Mucosa of descending colon (tissue), 3 donors: ENCODE data around the gene FUOM. TPM values are rescaled to one million over a fixed set of nuclear protein-coding genes. Genes with fewer than 3 reads are reported as not detected.

Experiments
- ATAC-seq: fragments of 200-7000 bp; cut with Tn5 transposase; one replicate; pipeline ENCODE4 v1.9.1; 2020; ENCODE audit warnings: mild to moderate bottlenecking, moderate library complexity
- DNase-seq, 3 donors: peaks; one replicate each; pipeline ENCODE4 v3.0.0-alpha.2; 2020
- H3K36me3 ChIP-seq: fragments of 200-600 bp; one replicate; pipeline ENCODE4 v1.8.0; 2021; ENCODE audit warnings: low read depth, mild to moderate bottlenecking
- H3K4me1 ChIP-seq: fragments of 200-600 bp; one replicate; pipeline ENCODE4 v1.8.0; 2021; ENCODE audit warnings: low read depth, mild to moderate bottlenecking
- H3K4me3 ChIP-seq: fragments of 200-600 bp; one replicate; pipeline ENCODE4 v1.8.0; 2021; ENCODE audit warnings: mild to moderate bottlenecking
- H3K9me3 ChIP-seq: fragments of 200-600 bp; one replicate; pipeline ENCODE4 v1.8.0; 2021; ENCODE audit warnings: mild to moderate bottlenecking
- intact Hi-C, 2 donors: fragments of 100-400 bp; cut with DNase I in 1 of 2; cut with micrococcal nuclease in 1 of 2; formaldehyde crosslinking; loops; one replicate each; pipeline versions ENCODE4 v1.11.0 to v1.11.1; 2022; cut with DNase I, micrococcal nuclease
- total RNA-seq, 3 donors: library from RNA; stranded (reverse); fragmentation: NEBNext Ultra II Directional in 2 of 3; extraction: Animal tissue kit (Norgen Biotek cat#: 25700) in 2 of 3; gene quantifications; one replicate each; pipeline versions ENCODE4 v1.2.1 to v1.2.4, GENCODE V29; 2021 to 2023
- TF ChIP-seq, protein P1 (sequence below): fragments of 200-600 bp; IDR thresholded peaks from one replicate; pipeline ENCODE4 v1.8.0; 2022; ENCODE audit warnings: antibody characterized with exemption, mild to moderate bottlenecking
- donor health status: DM: no; HTN: no; CAD: no; lungs with moderate emphysema.
- donor health status: DM: no; HTN: no; CAD: no.
- donor health status: DM: no; HTN: yes; CAD: no.

The FUOM gene
- total RNA-seq, 3 donors from 2014 or later: 13.5 to 22.2 (median 18.8) TPM

- peak; percentile 8 for ATAC-seq
- peak in 1 of 3 donors; percentile 43 for DNase-seq
- intact Hi-C loops: no loop called here
- H3K4me3 ChIP-seq: no peak overlapping the region
- H3K9me3 ChIP-seq: no peaks in the 10 kb centered on the region
- TF ChIP-seq, protein P1, sequence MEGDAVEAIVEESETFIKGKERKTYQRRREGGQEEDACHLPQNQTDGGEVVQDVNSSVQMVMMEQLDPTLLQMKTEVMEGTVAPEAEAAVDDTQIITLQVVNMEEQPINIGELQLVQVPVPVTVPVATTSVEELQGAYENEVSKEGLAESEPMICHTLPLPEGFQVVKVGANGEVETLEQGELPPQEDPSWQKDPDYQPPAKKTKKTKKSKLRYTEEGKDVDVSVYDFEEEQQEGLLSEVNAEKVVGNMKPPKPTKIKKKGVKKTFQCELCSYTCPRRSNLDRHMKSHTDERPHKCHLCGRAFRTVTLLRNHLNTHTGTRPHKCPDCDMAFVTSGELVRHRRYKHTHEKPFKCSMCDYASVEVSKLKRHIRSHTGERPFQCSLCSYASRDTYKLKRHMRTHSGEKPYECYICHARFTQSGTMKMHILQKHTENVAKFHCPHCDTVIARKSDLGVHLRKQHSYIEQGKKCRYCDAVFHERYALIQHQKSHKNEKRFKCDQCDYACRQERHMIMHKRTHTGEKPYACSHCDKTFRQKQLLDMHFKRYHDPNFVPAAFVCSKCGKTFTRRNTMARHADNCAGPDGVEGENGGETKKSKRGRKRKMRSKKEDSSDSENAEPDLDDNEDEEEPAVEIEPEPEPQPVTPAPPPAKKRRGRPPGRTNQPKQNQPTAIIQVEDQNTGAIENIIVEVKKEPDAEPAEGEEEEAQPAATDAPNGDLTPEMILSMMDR: no peak
- peaks cover 8% of the 10 kb centered on the region for H3K36me3 ChIP-seq
- H3K4me1 ChIP-seq: no peaks in the 10 kb centered on the region
Observed at GRCh38 chr10:133401981-133402725, 44.3 kb upstream of the FUOM start.

DNA sequence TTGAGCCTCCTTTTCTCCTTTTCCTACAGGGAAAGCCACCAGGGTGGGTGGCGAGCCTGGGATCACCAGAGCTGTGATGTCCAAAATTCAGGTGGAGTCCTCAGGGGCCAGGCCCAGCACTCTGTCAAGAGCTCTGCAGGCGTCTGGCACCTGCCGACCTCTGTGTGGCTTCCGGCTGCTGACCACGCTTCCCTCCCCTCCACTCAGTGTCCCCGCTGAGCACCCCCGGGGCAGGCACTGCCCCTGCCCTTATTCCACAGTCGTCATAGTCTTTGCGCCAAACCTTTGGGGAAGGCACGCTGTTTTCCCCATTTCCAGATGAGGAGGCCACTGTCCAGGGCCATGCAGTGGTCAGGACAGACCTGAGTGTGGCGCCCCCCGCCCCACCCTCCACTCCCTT lies 43.7 kb upstream of the FUOM start:
- H3K4me1 ChIP-seq: no peaks in the 10 kb centered on the region
- no peak overlapping the region for H3K4me3 ChIP-seq
- DNase-seq: peak in 1 of 3 donors; percentile 50
- no peaks in the 10 kb centered on the region for H3K9me3 ChIP-seq
- peaks cover 8% of the 10 kb centered on the region for H3K36me3 ChIP-seq
- intact Hi-C loops: no loop called here
- TF ChIP-seq, protein P1: no peak
- ATAC-seq: peak; percentile 25

DNA sequence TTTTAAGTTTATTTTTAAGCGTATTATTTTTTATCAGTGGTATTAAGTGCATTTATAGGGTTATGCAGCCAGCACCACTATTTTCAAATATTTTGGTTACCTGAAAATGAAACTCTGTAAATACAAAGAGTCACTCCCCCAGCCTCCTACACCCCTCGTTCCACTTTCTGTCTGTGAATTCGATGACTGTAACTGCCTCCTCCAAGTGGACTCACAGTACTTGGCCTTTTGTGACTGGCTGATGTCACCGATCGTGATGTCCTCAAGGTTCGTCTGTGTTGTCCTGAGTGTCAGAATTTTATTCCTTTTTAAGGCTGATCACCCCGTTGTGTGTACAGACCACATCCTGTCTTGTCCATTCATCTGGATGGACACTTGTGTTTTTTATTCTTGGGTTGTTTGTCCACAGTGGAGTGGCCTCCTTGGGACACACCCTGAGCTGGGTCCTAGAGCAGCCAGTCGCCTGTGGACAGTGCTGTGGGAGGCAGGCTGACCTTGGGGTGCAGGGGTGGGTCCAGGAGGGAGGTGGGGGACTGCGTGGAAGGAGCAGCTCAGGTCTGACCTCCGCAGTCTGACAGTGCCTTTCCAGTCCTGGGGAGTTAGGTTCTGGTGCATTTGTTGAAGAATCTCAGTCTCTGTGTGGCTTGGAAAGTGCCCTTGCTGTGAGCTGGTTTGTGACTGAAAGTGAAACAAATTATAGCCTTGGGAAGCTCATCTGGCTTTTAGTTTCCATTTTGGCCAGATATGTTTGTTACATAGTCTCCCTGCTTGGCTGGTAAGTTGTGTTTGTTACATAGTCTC lies 43.0 kb upstream of the FUOM start:
- Histone ChIP-seq H3K9me3 (no peaks in the 10 kb centered on the region), H3K4me1 (no peaks in the 10 kb centered on the region), H3K36me3 (peaks cover 8% of the 10 kb centered on the region), H3K4me3 (no peak overlapping the region)
- TF ChIP-seq, protein P1: no peak
- peak in 1 of 3 donors; percentile 42 for DNase-seq
- intact Hi-C loops: no loop called here
- peak; percentile 66 for ATAC-seq

DNA sequence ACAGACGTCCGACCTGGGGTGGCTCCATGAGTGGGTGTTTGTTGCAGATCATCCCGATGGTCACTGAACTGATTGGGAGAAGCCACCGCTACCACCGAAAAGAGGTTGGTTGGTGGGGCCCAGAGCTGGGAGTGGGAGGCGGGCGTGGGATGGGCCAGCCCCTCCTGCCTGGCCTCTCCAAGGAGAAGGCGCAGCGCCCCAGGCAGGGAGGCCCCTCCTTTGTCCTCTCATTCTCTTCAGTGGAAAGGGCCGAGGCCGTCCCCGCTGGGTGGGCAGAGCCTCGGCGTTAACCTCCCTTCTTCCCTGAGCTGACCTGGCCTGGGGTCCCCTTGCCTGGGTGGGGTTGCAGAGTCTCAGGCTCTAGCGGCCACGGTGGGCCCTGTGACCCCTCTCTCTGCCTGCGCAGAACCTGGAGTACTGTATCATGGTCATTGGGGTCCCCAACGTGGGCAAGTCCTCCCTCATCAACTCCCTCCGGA lies 41.3 kb upstream of the FUOM start:
- DNase-seq (peak in 1 of 3 donors; percentile 38), ATAC-seq (no peak)
- intact Hi-C loops: no loop called here
- H3K9me3 ChIP-seq: no peaks in the 10 kb centered on the region
- peaks cover 4% of the 10 kb centered on the region for H3K4me1 ChIP-seq
- TF ChIP-seq, protein P1: no peak
- peaks cover 8% of the 10 kb centered on the region for H3K36me3 ChIP-seq
- H3K4me3 ChIP-seq: no peak overlapping the region

DNA sequence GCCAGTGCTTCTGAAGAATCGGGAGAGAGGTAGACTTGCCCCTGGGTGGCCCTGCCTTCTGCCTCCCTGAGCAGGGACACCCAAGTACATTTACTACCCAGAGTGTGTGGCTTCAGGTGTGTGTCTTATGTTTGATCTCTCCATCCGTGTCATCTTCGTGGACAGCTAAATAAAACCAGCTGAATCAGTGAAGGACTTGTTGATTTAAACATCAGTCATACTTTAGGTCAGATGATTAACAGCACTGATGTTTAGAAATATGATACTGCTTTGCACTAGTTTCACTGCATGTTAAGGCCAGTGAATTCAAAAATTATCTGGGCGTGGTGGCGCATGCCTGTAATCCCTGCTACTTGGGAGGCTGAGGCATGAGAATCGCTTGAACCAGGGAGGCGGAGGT lies 40.1 kb upstream of the FUOM start:
- no peak for DNase-seq
- intact Hi-C loops: no loop called here
- TF ChIP-seq, protein P1: no peak
- Histone ChIP-seq H3K4me1 (peaks cover 4% of the 10 kb centered on the region), H3K4me3 (no peak overlapping the region), H3K9me3 (no peaks in the 10 kb centered on the region), H3K36me3 (peaks cover 12% of the 10 kb centered on the region)
- no peak for ATAC-seq
